ACC112 (cell line): ENCODE measurements around the gene SPEG.

Source experiments
- H2AFZ ChIP-seq: fragments of 200-600 bp; sonication (generic); one replicate; pipeline ENCODE4 v1.6.0; 2017; ENCODE audit warnings: antibody characterized with exemption, low read length; ENCODE audit not compliant: unreplicated experiment
- H3K27ac ChIP-seq: fragments of 200-600 bp; sonication (generic); 2 replicates; pipeline ENCODE4 v1.5.1; 2014; ENCODE audit warnings: low read depth, mild to moderate bottlenecking, antibody characterized with exemption, low read length, moderate library complexity
- H3K27me3 ChIP-seq: fragments of 200-600 bp; sonication (generic); 2 replicates; pipeline ENCODE4 v1.6.1; 2014; ENCODE audit warnings: mild to moderate bottlenecking, antibody characterized with exemption, low read length, moderate library complexity, mixed read lengths; ENCODE audit not compliant: insufficient read depth
- H3K36me3 ChIP-seq: fragments of 200-600 bp; sonication (generic); 2 replicates; pipeline ENCODE4 v1.6.1; 2016; ENCODE audit warnings: mild to moderate bottlenecking, antibody characterized with exemption, low read length, moderate library complexity, mixed read lengths; ENCODE audit not compliant: insufficient read depth
- H3K4me1 ChIP-seq: fragments of 200-600 bp; sonication (generic); one replicate; pipeline ENCODE4 v1.6.1; 2016; ENCODE audit warnings: low read length, mixed read lengths; ENCODE audit not compliant: insufficient read depth, unreplicated experiment, control insufficient read depth
- H3K4me3 ChIP-seq: fragments of 200-600 bp; sonication (generic); 2 replicates; pipeline ENCODE4 v1.5.1; 2014; ENCODE audit warnings: mild to moderate bottlenecking, low read depth, low read length
- H3K79me2 ChIP-seq: fragments of 200-600 bp; sonication (generic); one replicate; pipeline ENCODE4 v1.6.0; 2016; ENCODE audit warnings: low read length; ENCODE audit not compliant: control insufficient read depth, unreplicated experiment, insufficient read depth

SPEG gene

DNA sequence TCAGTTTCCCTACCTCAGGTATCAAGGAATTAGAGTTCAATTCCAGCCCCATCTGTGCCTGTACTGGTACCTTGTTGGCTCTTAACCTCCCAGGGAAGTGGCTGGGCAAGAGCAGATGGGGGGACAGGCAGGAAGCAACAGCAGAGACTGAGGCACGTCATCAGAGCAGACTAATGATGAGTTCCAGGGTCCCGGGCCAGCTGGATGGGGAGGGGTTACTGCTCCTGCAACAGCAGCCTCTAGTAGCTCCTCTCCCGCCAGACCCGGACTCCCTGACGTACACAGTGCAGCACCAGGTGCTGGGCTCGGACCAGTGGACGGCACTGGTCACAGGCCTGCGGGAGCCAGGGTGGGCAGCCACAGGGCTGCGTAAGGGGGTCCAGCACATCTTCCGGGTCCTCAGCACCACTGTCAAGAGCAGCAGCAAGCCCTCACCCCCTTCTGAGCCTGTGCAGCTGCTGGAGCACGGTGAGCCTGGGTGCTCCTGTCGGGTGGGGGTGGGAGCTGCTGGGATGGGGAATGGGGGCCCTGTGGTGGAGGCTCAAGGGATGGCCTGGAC is 38.1 kb downstream of the SPEG start:
- no peaks in the 10 kb centered on the region for H3K27me3 ChIP-seq
- no peaks in the 10 kb centered on the region for H3K79me2 ChIP-seq
- H3K27ac ChIP-seq: no peak overlapping the region
- no peak overlapping the region for H3K4me3 ChIP-seq
- peaks cover 19% of the 10 kb centered on the region for H3K4me1 ChIP-seq
- H3K36me3 ChIP-seq: no peaks in the 10 kb centered on the region
- H2AFZ ChIP-seq: no peak overlapping the region

DNA sequence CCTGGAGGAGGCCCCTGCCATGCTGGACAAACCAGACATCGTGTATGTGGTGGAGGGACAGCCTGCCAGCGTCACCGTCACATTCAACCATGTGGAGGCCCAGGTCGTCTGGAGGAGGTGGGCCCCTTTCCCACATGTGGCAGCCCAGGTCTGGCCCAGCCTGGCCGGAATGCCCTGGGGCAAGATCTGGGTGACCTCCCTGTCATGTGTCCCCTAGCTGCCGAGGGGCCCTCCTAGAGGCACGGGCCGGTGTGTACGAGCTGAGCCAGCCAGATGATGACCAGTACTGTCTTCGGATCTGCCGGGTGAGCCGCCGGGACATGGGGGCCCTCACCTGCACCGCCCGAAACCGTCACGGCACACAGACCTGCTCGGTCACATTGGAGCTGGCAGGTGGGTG is 38.9 kb downstream of the SPEG start:
- Histone ChIP-seq H3K27me3 (no peaks in the 10 kb centered on the region), H2AFZ (no peak overlapping the region), H3K79me2 (no peaks in the 10 kb centered on the region)

DNA sequence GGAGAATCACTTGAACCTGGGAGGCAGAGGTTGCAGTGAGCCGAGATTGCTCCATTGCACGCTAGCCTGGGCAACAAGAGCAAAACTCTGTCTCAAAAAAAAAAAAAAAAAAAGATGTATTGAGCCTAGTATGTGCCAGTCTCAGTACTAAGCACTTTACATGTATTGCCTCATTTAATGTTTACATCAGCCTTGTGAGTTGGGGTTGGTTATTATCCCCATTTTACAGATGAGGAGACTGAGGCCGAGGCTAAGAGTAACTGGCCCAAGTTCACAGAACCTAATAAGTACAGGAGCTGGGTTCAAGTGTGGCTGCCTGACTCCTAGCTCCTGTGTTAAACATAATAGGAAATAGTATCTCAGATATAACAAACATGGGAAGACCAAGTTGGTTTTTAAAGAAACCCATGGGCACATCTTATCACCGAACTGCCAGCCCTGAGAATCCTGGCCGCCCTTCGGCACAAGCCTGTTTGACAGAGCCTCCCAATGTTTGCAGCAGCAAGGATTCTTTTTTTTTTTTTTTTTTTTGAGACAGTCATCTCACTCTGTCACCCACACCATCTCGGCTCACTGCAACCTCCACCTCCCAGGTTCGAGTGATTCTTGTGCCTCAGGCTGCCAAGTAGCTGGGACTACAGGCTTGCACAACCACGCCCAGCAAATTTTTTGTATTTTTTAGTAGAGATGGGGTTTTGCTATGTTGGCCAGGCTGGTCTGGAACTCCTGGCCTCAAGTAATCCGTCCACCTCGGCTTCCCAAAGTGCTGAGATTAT is 39.8 kb downstream of the SPEG start:
- no peak overlapping the region for H3K27ac ChIP-seq
- no peaks in the 10 kb centered on the region for H3K27me3 ChIP-seq
- peaks cover 3% of the 10 kb centered on the region for H3K4me1 ChIP-seq
- no peaks in the 10 kb centered on the region for H3K36me3 ChIP-seq
- no peak overlapping the region for H2AFZ ChIP-seq
- H3K4me3 ChIP-seq: no peak overlapping the region
- no peaks in the 10 kb centered on the region for H3K79me2 ChIP-seq

More for the DNA sequence above, 38.9 kb downstream of the SPEG start:
- H3K4me3 ChIP-seq: no peak overlapping the region
- H3K4me1 ChIP-seq: peaks cover 13% of the 10 kb centered on the region
- H3K36me3 ChIP-seq: no peaks in the 10 kb centered on the region
- H3K27ac ChIP-seq: no peak overlapping the region

DNA sequence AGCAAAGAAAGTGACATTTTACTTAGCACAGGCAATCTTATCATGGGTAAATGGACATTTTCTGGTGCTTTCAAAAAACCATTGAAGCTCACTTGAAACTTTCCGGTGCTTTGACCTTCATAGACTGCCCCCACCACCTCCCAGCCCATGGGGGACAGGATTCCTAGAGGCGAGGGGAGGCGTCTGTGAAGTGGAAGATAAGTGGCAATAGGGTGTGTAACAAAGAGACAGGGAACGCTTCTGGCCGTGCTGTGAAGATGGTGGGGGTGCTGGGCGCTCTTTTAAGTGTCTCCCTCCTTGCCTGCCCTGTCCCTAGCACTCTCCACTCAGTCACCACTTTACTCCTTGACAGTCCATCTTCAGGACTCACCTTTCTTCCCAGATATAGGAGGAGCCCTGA is 40.6 kb downstream of the SPEG start:
- H3K4me3 ChIP-seq: no peak overlapping the region
- no peak overlapping the region for H2AFZ ChIP-seq
- H3K27me3 ChIP-seq: no peaks in the 10 kb centered on the region
- H3K36me3 ChIP-seq: no peaks in the 10 kb centered on the region
- H3K4me1 ChIP-seq: no peaks in the 10 kb centered on the region
- H3K27ac ChIP-seq: no peak overlapping the region
- no peaks in the 10 kb centered on the region for H3K79me2 ChIP-seq

DNA sequence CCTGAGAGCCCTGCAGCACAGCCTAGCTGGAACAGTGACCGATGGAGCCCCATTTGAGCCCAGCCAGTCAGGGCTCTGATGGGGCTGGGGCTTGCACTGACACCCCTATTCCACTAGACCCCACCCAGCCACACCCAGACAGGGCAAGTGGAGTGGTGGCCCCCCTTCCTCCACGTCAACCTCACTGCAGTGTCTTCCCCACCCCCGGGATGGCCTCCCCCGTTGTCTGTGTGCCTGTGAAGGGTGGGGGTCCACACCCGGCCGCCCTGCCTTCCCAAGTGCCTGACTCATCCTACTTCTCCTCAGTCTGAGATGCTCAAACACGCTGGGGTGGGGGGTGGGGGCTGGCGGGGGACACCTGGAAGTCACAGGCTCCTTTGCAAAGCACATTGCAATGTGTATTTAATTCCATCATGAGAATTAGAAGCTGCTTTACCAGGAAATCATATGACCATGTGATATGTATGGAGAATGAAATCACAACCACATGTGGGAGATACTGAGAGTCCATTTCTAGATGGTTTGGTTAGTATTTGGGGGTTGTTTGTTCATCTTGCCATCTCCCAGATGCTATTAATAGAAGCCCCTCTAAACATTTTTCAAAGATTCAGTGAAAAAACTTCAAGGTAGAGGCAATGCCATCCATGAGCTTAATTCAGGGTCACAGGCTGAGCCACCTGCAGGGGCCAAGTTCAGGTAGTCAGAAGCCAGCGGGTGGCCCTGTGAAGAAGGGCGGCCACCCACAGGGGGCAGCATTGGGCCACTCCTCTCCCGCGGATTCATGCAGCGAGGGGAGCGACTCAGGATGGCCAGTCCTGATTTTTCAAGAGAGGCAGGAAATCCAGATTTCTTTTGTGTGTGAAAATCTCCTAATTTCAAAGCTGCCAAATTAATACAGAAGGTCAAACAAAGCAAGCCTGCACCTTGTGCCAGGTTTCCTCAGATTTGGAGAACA is 41.3 kb downstream of the SPEG start:
- H3K27ac ChIP-seq: no peak overlapping the region
- no peak overlapping the region for H3K4me3 ChIP-seq

DNA sequence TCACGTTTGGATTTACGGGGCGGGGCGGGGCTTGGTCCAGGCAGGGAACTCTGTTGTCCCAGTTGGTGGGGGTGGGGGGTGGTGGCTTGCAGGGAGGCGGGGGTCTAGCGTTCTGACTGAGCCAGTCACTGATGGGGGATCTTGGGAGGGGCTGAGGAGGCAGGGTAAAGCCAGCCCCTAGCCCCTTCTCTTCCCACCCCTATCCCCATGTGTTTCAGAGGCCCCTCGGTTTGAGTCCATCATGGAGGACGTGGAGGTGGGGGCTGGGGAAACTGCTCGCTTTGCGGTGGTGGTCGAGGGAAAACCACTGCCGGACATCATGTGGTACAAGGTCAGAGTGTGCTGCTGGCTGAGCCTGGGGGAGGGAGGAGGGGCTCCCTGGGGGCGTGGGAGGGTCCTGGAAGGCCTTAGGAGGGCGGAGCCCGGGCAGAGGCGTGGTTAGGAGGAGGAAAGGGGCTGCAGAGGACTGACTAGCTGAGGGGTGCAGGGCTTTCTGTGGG is 42.1 kb downstream of the SPEG start:
- H3K36me3 ChIP-seq: no peaks in the 10 kb centered on the region
- H2AFZ ChIP-seq: no peak overlapping the region
- no peak overlapping the region for H3K27ac ChIP-seq
- no peak overlapping the region for H3K4me3 ChIP-seq
- H3K27me3 ChIP-seq: no peaks in the 10 kb centered on the region
- no peaks in the 10 kb centered on the region for H3K79me2 ChIP-seq
- H3K4me1 ChIP-seq: no peaks in the 10 kb centered on the region

More for the DNA sequence above, 41.3 kb downstream of the SPEG start:
- H3K27me3 ChIP-seq: no peaks in the 10 kb centered on the region
- no peak overlapping the region for H2AFZ ChIP-seq
- no peaks in the 10 kb centered on the region for H3K79me2 ChIP-seq
- H3K36me3 ChIP-seq: no peaks in the 10 kb centered on the region
- no peaks in the 10 kb centered on the region for H3K4me1 ChIP-seq

DNA sequence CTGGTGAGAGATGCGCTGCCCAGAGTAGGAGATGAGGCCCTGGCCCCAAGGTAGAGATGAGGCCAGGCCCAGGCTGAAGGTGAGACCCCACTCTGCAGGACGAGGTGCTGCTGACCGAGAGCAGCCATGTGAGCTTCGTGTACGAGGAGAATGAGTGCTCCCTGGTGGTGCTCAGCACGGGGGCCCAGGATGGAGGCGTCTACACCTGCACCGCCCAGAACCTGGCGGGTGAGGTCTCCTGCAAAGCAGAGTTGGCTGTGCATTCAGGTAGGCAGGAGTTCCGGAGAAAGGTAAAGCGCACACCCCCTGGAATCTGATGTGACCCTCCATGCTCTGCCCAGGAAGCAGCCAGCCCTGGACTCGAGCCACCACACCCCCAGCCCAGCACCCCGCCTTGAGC is 42.5 kb downstream of the SPEG start:
- no peaks in the 10 kb centered on the region for H3K79me2 ChIP-seq
- H3K27me3 ChIP-seq: no peaks in the 10 kb centered on the region
- H3K4me1 ChIP-seq: no peaks in the 10 kb centered on the region
- no peaks in the 10 kb centered on the region for H3K36me3 ChIP-seq
- no peak overlapping the region for H2AFZ ChIP-seq
- H3K4me3 ChIP-seq: no peak overlapping the region
- no peak overlapping the region for H3K27ac ChIP-seq

DNA sequence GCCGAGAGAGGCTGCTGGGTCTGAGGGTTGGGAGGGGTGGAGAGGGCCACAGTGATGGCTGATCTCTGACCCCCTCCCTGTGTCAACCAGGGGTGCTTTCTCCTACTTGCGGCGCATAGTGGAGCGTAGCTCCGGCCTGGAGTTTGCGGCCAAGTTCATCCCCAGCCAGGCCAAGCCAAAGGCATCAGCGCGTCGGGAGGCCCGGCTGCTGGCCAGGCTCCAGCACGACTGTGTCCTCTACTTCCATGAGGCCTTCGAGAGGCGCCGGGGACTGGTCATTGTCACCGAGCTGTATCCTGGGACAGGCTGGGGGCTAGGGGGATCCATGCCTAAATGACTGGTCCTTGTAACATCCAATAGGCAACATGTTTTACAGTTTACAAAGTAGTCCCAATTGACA is 43.2 kb downstream of the SPEG start:
- H3K4me3 ChIP-seq: no peak overlapping the region
- no peaks in the 10 kb centered on the region for H3K79me2 ChIP-seq
- H3K27me3 ChIP-seq: no peaks in the 10 kb centered on the region
- no peaks in the 10 kb centered on the region for H3K4me1 ChIP-seq
- H3K36me3 ChIP-seq: no peaks in the 10 kb centered on the region
- H3K27ac ChIP-seq: no peak overlapping the region
- H2AFZ ChIP-seq: no peak overlapping the region

DNA sequence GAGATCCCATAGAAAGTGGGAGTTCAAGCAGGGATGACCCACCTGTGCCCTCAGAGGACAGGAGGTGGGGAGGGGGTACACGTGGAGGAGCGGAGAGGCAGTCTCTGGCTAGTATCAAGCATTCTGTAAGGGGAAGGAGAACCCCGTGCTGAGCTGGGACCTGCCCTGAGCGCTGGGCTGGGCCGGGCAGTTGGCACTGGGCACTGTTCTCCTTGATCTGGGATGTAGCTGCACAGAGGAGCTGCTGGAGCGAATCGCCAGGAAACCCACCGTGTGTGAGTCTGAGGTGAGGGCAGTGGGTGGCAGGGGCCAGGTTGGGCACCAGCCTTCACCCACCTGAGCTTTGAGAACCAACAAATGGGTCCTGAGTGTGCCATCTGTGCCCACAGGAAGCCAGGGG is 44.3 kb downstream of the SPEG start:
- no peak overlapping the region for H3K4me3 ChIP-seq
- no peaks in the 10 kb centered on the region for H3K4me1 ChIP-seq
- H3K79me2 ChIP-seq: no peaks in the 10 kb centered on the region
- no peak overlapping the region for H3K27ac ChIP-seq
- H2AFZ ChIP-seq: no peak overlapping the region
- H3K27me3 ChIP-seq: no peaks in the 10 kb centered on the region
- H3K36me3 ChIP-seq: no peaks in the 10 kb centered on the region

DNA sequence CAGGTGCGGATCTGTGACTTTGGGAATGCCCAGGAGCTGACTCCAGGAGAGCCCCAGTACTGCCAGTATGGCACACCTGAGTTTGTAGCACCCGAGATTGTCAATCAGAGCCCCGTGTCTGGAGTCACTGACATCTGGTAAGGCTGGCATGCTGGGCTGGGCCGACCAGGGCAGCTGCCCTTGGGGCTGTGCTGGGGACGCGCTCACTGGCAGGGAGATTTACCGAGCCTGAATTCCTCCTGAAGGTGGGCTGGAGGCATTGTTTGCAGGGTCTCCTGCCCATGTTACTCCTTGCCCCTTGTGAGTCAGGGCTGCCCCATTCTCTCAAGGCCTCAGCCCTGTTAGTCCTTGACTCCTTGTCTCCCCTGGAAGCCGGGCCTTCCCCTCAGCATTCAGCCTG is 45.4 kb downstream of the SPEG start:
- Histone ChIP-seq H3K4me1 (no peaks in the 10 kb centered on the region), H3K27ac (no peak overlapping the region), H3K79me2 (no peaks in the 10 kb centered on the region), H3K27me3 (no peaks in the 10 kb centered on the region), H3K36me3 (no peaks in the 10 kb centered on the region), H3K4me3 (no peak overlapping the region), H2AFZ (no peak overlapping the region)
